GM21576 (cell line): Measurements from ENCODE around the gene KPNA6.
"Not testable (repeated sequence)": the region's sequence is repeated elsewhere in the genome, so short reads cannot be mapped to it uniquely, and the experiment has no call there.

ENCODE experiments used
- ATAC-seq: cut with Tn5 transposase; IDR thresholded peaks from one replicate; pipeline ENCODE4 v1.9.1; 2021; ENCODE audit warnings: mild to moderate bottlenecking, moderate library complexity; ENCODE audit not compliant: unreplicated experiment

Gene KPNA6

DNA sequence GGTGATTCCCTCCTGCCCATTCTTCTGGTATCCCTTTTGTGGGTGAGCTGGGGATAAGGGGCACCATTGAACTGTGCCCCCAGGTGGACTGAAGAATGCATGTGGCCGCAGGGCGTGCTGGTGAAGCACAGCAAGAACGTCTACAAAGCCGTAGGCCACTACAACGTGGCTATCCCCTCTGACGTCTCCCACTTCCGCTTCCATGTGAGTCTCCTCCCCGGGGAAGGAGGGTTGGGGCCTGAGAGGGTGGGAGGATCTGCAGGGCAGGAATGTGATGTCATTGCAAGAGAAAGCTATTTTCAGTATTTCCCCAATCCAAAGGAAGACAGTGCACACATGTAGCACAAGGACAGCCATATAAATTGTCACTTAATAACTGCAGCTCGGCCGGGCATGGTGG is 7.5 kb upstream of the KPNA6 start:
- ATAC-seq = no peak

DNA sequence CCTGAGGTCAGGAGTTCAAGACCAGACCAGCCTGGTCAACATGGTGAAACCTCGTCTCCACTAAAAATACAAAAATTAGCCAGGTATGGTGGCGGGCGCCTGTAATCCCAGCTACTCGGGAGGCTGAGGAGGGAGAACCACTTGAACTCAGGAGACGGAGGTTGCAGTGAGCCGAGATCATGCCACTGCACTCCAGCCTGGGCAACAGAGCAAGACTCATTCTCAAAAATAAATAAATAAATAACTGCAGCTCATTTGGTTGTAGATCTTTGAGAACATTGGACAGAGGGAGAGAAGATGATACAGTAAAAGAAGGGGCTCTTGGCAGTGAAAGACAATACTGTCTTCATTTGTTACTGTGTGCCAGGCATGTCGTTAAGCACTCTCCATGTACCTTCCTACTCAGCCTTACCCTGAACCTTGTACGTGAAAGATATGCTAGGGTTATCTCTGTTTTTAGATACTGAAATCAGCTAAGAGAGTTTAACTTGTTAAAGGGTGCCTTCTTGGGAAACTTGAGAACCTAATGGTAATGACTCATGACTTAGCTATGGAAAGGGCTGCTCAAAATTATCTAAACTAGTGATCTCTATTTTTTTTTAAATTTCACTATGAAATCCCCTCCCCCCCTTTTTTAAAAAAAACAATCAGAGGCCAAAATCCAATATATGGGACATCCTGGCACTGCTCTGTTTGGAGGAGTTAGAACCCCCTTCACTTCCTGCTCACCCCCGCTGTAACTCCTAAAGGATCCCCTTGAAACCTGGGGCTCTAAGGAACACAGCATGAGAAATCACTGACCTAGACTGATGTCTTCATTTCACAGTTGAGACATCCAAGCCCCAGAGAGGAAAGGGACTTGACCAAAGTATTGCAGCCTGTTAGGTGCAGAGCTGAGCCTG is 6.8 kb upstream of the KPNA6 start:
- ATAC-seq = no peak

DNA sequence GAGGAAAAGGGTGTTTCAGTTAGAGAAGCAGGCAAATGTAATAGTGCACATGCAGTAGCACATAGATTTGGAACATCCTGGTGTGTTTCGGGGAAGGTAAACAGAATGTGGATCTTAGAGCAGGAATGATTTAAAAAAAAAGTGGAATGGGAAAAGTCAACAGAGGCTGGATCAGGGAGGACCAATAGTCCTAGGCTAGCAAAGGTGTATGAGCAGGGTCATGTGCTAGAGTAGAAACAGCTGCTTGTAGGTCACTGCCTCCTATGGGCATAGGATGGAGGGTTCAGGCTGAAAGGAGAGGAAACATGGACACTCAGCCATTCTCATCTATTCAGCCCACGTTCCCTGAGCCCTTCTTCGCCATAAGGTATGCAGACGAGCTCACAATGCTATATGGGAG is 3.7 kb upstream of the KPNA6 start:
- ATAC-seq = no peak

DNA sequence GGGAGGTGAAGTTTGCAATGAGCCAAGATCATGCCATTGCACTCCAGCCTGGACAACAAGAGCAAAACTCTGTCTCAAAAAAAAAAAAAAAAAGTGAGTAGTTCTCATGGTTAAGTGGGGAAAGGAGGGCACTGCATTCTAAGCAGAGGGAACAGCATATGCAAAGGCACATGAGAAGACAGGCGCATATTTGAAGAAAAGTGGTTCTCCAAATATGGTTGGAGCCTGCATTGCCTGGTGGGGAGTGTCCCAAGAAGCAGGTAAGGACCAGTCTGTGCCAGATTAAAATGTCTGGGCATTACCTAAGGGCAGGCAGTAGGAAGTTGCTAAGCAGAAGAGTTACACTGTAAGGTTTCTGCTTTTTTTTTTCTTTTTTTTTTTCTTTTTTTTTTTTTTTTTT is 2.5 kb upstream of the KPNA6 start:
- ATAC-seq = no peak

- no peak for ATAC-seq
These were observed 1.1 kb upstream of the KPNA6 start for GRCh38 chr1:32106663-32107275.

- no peak for ATAC-seq
These were observed 3.3 kb downstream of the KPNA6 start for GRCh38 chr1:32111040-32111623.

DNA sequence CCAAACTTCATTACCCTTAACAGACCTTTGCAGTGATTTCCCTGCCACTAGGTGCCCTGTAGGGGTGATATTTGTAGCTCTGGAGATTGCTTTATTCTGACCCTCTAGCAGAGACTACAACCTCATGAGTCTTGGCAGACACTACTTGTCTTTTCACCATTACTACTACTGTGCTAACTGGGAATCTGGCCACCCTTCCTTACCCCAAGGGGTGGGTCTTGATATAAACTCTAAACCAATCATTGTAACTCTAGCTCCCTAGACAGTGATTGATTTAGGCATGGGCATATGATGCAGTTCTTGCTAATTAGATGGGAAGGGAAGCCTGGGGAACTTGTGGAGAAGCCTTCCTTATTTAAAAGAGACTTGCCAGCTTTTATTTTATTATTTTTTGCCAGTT is 3.9 kb downstream of the KPNA6 start:
- ATAC-seq = no peak

DNA sequence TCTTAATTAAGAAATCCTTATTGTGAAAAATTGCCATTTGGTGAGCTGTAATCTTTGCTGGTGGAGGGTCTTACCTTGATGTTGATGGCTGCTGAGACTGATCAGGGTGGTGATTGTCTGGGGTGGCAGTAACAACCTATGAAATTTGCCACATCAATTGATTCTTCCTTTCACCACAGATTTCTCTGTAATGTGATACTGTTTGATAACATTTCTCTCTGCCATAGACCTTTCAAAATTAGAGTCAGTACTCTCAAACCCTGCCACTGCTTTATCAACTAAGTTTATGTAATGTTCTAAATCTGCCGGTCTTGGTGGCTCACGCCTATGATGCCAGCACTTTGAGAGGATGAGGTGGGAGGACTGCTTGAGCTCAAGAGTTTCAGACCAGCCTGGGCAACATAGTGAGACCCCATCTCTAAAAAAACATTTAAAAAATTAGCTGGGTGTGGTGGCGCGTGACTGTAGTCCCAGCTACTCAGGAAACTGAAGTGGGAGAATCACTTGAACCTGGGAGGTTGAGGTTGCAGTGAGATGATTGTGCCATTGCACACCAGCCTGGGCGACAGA is 5.0 kb downstream of the KPNA6 start:
- ATAC-seq = no peak

- ATAC-seq = not testable (repeated sequence)
These were observed 5.6 kb downstream of the KPNA6 start for GRCh38 chr1:32113436-32113835.

DNA sequence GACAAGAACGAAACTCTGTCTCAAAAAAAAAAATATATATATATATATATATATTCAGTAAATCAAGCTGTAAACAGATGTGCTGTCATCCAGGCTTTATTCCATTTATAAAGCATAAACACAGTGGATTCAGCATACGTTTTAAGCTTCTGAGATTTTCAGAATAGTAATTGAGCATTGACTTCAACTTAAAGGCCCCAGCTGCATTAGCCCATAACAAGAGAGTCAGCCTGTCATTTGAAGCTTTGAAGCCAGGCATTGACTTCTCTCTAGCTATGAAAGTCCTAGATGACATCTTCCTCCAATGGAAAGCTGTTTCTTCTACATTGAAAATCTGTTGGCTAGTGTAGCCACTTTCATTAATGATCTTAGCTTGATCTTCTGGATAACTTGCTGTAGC is 6.6 kb downstream of the KPNA6 start:
- ATAC-seq = no peak

DNA sequence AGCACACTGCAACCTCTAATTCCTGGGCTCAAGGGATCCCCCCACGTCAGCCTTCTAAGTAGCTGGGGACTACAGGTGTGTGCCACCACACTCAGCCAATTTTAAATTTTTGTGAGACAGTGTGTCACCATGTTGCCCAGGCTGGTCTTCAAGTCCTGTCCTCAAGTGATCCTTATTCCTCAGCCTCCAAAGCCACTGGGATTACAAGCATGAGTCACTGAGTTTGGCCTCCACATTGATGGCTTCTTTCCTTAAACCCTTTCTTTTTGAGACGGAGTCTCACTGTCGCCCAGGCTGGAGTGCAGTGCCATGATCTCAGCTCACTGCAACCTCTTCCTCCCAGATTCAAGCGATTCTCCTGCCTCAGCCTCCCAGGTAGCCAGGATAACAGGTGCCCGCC is 7.6 kb downstream of the KPNA6 start:
- ATAC-seq = no peak

GRCh38 chr1:32116531-32116930 is 8.7 kb downstream of the KPNA6 start:
- ATAC-seq = no peak

- no peak for ATAC-seq
These were observed 14.3 kb downstream of the KPNA6 start for GRCh38 chr1:32122151-32122550.

DNA sequence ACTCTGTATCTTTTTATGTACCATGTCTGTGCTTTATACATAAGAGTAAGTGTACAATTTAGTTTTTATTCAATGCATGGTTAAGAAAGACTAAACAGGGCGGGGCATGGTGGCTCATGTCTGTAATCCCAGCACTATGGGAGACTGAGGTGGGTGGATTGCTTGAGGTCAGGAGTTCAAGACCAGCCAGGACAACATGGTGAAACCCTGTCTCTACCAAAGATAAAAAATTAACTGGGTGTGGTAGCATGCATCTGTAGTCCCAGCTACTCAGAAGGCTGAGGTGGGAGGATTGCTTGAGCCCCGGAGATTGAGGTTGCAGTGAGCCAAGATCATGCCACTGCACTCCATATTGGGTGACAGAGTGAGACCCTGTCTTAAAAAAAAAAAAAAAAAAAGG is 15.5 kb downstream of the KPNA6 start:
- not testable (repeated sequence) for ATAC-seq

- ATAC-seq = no peak
These were observed 17.5 kb downstream of the KPNA6 start for GRCh38 chr1:32125313-32125712.

- ATAC-seq = no peak
These were observed 18.9 kb downstream of the KPNA6 start for GRCh38 chr1:32126770-32127169.

- ATAC-seq = no peak
These were observed 19.7 kb downstream of the KPNA6 start for GRCh38 chr1:32127409-32128198.

DNA sequence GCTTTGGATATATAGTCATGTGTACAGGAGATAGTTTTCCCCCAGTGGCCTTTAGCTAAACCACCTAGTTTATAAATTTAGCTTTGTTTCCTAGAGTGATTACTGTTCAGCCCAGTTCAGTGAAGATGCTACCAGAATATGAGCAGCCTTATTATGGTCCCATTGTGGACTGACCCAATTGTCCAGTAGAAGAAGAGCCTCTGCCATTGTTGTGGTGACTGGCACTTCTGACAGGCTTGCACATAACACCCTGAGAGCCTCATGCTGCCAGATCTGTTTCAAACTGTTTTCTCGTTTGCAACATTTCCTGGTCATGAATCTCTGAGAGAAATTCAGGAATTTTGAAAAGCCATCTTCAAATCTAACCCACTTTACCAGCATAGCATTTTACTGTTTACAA is 20.6 kb downstream of the KPNA6 start:
- ATAC-seq = no peak

- no peak for ATAC-seq
These were observed 21.1 kb downstream of the KPNA6 start for GRCh38 chr1:32128964-32129363.

DNA sequence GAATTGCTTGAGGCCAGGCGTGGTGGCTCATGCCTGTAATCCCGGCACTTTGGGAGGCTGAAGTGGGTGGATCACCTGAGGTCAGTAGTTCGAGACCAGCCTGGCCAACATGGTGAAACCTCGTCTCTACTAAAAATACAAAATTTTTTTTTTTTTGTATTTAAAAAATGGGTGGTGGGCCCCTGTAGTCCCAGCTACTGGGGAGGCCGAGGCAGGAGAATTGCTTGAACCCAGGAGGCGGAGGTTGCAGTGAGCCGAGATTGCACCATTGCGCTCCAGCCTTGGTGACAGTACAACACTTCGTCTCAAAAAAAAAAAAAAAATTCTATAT is 26.1 kb downstream of the KPNA6 start:
- ATAC-seq = not testable (repeated sequence)

- ATAC-seq = no peak
These were observed 29.3 kb downstream of the KPNA6 start for GRCh38 chr1:32137111-32137510.
